Kidney epithelial cell (primary cell): ENCODE data around the gene CIB2. TPM values are rescaled to one million over a fixed set of nuclear protein-coding genes. Genes with fewer than 3 reads are reported as not detected.
A peak's percentile ranks its signal among the peaks of the same experiment; 100 is the strongest.

Source experiments
- DNase-seq: peaks from one replicate; pipeline ENCODE4 v3.0.0-alpha.2; 2010; ENCODE audit warnings: low read depth
- H3K27me3 ChIP-seq: 2 replicates; pipeline ENCODE4 v1.6.0; 2011; ENCODE audit warnings: low read length; ENCODE audit not compliant: control insufficient read depth, insufficient read depth
- H3K36me3 ChIP-seq: 2 replicates; pipeline ENCODE4 v1.5.1; 2011; ENCODE audit warnings: low read length; ENCODE audit not compliant: control insufficient read depth, insufficient read depth
- H3K4me3 ChIP-seq: 2 replicates; pipeline ENCODE4 v1.5.1; 2011; ENCODE audit warnings: low read depth, mild to moderate bottlenecking, control low read depth, low read length
- total RNA-seq: library from RNA; depleted of rRNA; stranded (reverse); fragments of >200 nt; gene quantifications from 2 replicates; pipeline ENCODE4 v1.2.3, GENCODE V29; 2015
- TF ChIP-seq, protein P1 (sequence below): IDR thresholded peaks from 2 replicates; pipeline ENCODE4 v1.5.1; 2011; ENCODE audit warnings: mild to moderate bottlenecking, moderate library complexity, low read length, control low read depth, inconsistent platforms; ENCODE audit not compliant: insufficient read depth, poor library complexity, severe bottlenecking

Gene CIB2
- total RNA-seq, 1 donor from 2014 or later, result 16.3 TPM

DNA sequence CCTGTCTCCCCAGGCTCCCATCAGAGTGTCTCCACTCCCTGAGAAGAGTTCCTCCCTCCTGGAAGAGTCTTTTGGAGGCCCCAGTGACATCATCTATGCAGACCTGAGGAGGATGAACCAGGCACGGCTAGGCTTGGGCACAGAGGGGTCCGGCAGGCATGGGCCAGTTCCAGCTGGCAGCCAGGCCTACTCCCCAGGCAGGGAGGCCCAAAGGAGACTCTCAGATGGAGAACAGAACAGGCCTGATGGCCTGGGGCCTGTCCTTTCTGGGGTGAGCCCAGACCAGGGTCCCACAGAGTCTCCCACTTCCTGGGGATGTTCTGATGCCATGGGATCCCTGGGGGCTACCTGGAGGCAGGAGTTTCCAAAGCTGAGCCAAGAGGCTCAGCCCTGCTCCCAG lies 30.4 kb downstream of the CIB2 start:
- TF ChIP-seq, protein P1, sequence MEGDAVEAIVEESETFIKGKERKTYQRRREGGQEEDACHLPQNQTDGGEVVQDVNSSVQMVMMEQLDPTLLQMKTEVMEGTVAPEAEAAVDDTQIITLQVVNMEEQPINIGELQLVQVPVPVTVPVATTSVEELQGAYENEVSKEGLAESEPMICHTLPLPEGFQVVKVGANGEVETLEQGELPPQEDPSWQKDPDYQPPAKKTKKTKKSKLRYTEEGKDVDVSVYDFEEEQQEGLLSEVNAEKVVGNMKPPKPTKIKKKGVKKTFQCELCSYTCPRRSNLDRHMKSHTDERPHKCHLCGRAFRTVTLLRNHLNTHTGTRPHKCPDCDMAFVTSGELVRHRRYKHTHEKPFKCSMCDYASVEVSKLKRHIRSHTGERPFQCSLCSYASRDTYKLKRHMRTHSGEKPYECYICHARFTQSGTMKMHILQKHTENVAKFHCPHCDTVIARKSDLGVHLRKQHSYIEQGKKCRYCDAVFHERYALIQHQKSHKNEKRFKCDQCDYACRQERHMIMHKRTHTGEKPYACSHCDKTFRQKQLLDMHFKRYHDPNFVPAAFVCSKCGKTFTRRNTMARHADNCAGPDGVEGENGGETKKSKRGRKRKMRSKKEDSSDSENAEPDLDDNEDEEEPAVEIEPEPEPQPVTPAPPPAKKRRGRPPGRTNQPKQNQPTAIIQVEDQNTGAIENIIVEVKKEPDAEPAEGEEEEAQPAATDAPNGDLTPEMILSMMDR, result no peak
- H3K36me3 ChIP-seq, result no peaks in the 10 kb centered on the region
- no peak for DNase-seq
- H3K4me3 ChIP-seq, result no peak overlapping the region
- no peaks in the 10 kb centered on the region for H3K27me3 ChIP-seq

DNA sequence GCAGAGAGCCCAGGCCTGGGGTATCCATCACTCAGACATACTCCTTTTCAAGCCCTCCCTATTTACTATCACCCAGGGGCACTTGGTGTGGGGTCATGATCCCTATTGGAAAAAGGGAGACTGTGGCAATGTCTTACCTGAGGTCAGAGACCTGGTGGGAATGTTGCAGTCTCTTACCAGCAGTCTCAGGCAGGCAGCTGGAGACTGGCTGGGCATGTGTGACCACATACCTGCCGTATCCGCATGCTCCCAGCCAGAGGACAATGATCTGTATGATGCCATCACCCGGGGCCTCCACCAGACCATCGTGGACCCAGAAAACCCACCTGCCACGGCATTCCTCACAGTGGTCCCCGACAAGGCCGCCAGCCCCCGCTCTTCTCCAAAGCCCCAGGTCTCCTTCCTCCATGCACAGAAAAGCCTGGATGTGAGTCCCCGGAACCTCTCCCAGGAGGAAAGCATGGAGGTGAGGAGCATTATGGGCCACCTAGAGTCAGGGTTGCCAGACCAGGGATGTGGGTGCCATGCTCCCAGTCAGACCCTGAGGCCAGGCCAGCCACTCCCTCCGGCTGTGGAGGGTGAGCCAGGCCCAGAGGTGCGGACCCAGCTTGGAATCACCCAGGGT lies 33.0 kb downstream of the CIB2 start:
- DNase-seq, result no peak
- no peaks in the 10 kb centered on the region for H3K36me3 ChIP-seq
- no peak overlapping the region for H3K4me3 ChIP-seq
- TF ChIP-seq, protein P1, result no peak
- no peaks in the 10 kb centered on the region for H3K27me3 ChIP-seq

DNA sequence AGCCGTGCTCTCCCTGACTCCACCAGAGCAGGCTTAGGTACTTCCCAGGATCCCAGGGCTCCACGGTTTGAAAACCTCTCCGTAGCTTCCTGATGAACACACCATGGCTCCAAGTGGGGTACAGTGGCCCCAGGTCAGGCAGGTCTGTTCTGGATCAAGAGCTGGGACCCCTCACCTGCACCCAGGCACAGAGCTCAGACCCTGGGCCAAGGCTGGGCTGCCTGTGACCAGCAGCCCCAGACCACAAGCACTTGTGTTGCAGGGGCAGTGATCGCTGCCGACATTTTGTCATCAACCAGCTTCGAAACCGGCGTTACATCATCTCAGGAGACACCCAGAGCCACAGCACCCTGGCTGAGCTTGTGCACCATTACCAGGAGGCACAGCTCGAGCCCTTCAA lies 33.6 kb downstream of the CIB2 start:
- no peak for DNase-seq
- Histone ChIP-seq H3K4me3 (no peak overlapping the region), H3K27me3 (no peaks in the 10 kb centered on the region), H3K36me3 (no peaks in the 10 kb centered on the region)
- TF ChIP-seq, protein P1, result no peak

DNA sequence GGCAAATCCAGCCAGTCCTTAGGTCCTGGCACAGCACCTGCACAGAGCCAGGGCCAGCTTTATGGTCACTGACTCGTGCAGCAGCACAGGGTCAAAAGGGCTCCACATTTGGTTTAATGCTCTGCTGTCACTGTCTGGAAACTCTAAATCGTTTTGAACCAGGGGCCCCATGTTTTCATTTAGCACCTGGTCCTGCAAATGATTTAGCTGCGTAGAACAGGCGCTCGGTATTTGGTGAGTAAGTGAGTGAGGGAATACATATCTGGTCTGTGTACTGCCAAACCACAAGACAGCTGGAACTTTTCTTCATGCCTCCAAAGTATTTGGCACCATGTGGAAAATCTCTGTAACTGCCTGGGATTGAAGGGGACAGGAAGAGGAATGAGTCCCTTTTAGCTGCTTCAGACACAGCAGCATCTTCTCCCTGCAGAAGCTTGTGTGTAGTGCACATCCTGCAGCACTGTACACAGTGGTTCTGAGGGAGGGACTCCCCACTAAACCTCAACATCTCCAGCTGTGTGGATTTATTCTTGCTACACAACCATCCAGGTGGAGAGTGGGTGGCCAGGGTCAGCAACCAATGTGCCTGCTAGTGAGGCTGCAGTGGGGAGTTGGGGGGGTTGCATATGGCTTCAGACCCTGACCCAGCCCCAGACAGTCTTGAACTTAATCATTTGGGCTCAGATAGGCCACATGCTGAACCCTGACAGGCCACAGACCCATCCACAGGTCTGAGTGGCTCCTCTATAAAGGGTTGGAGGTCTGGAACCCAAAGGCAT lies 37.8 kb downstream of the CIB2 start:
- DNase-seq, result peak; percentile 55
- H3K36me3 ChIP-seq, result no peaks in the 10 kb centered on the region
- TF ChIP-seq, protein P1, result no peak
- H3K27me3 ChIP-seq, result no peaks in the 10 kb centered on the region
- H3K4me3 ChIP-seq, result no peak overlapping the region

DNA sequence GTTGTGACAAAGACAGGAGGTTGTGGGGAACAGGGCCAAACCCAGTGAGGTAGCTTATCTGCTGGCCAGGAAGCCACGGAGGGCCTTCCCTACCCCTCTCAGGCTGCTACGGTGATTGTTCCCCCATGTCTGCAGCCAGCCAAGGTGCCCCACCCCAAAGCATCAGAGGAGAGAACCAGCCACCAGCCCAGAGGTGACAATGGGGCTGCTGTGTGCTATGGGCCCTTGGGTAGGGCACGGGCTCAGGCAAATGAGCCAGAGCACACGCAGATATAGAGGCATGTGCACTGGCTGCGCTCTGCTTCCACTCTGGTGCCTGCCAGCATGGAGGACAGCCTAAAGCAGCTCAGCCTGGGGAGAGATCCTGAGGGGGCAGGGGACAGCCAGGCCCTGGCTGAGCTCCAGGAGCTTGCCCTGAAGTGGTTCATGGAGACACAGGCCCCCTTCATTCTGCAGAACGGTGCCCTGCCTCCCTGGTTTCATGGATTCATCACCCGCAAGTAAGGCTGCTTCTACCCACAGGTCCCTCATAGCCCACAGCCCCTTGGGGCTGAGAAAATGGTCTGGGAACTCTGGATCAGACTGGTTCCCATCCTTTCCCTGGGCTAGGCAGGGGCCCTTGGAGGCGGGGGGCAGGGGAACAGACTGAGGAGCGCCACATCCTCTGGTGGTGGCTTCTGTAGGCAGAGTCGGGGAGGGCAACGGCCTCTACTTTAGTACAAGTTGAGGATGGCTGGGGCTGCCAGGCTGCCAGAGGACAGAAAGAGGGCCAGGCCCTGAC lies 38.8 kb downstream of the CIB2 start, which contains the start of gene SH2D7:
TSS of gene SH2D7 (plus strand) at position 301 of the 781 bp plus-strand sequence. CDS start at position 325, 24 bp downstream.
- TF ChIP-seq, protein P1, result no peak
- no peak for DNase-seq
- Histone ChIP-seq H3K36me3 (no peaks in the 10 kb centered on the region), H3K27me3 (no peaks in the 10 kb centered on the region), H3K4me3 (no peak within 1 kb of the TSS)
